IPS-18c (cell line): ENCODE results near the gene SLAIN1.

ENCODE experiments used
- H3K4me3 ChIP-seq: 2 replicates; pipeline ENCODE4 v1.7.0; 2013; ENCODE audit warnings: low read depth, mild to moderate bottlenecking, low read length, moderate library complexity; ENCODE audit not compliant: insufficient read depth
- H3K9me3 ChIP-seq: one replicate; pipeline ENCODE4 v1.6.1; 2013; ENCODE audit warnings: mild to moderate bottlenecking, low read length, moderate library complexity; ENCODE audit not compliant: control insufficient read depth, insufficient read depth

SLAIN1 gene

DNA sequence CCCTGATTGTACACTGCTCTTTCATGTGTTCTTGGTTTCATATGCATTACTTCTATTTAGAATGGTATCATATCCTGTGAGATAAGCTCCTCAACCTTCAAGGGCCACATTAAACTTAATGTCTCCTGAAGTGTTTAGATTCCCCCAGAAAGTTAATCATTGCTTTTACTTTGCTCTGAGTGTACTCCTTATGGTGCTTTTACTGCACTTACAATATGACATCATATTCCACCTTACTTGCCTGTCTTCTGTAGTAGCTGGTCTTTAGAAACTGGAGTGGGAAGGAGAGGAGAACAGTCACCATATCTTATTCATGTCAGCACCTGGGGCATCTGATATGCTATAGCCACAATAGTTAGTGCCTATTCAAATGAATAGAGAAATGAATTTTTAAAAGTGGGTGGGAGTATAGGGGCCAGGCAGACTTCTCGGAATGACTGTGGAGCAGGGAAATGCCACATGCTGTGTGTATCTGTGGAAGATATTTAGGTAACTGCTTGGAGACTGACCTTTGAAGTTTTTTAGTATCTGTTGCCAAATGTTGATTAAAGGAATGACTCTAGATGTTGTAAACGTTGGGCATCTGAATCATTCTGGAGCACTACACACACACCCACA is 40.2 kb downstream of the SLAIN1 start:
- no peaks in the 10 kb centered on the region for H3K9me3 ChIP-seq
- H3K4me3 ChIP-seq, result no peak overlapping the region

- no peak overlapping the region for H3K4me3 ChIP-seq
- H3K9me3 ChIP-seq, result no peaks in the 10 kb centered on the region
Measured at GRCh38 chr13:77740097-77740735, 42.7 kb downstream of the SLAIN1 start.

DNA sequence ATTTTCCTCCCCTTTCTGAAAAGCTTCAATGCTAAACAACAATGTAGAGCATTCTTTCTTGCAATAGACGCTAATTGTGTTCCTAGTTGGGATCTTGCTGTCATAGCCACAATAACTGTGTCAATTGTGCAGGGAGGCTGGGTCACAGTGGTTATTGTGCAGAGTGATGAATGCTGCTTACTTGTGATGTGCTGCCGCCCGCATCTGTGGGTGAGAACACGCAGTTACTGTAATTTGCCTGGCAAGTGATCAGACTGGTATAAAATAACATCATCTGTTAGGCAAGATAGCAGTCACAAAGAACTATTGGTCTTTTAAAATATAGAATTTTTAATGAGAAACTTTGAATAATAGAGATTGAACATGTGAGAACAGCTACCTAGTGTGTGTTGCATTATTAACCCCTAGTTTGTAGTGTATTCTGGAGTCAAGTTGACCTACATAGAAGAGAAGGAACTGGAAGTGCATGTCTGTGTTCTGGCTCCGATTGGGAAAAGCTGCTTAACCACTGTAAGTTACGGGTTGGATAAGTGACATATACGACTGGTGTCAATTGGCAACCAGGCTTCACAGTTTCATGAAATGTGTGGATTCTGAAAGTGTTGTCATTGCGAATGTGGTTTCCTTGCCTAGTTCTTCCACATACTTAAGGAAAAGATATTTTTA is 43.6 kb downstream of the SLAIN1 start:
- Histone ChIP-seq H3K9me3 (no peaks in the 10 kb centered on the region), H3K4me3 (no peak overlapping the region)

GRCh38 chr13:77741597-77741972 is 44.1 kb downstream of the SLAIN1 start:
- H3K9me3 ChIP-seq, result no peaks in the 10 kb centered on the region
- no peak overlapping the region for H3K4me3 ChIP-seq

GRCh38 chr13:77742801-77743200 is 45.3 kb downstream of the SLAIN1 start:
- H3K9me3 ChIP-seq, result no peaks in the 10 kb centered on the region
- no peak overlapping the region for H3K4me3 ChIP-seq

DNA sequence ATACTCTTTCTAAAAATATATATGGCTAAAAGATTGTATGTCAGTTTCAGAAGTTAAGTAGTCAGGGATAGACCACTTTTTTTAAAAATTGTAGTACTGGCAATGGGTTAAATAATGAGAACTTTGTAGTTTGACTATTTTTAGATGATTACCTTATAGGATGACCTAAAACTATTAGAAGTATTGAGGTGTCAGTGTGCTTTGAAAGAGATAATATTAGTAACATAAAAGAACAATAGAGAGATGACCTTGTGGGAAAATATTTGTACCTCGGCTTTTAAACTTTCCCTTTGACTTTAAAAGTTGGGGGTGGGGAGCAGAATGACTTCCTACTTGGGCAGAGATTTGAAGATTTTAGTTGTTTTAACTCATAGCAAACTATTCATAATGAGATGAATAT is 48.3 kb downstream of the SLAIN1 start:
- H3K9me3 ChIP-seq, result no peaks in the 10 kb centered on the region
- H3K4me3 ChIP-seq, result no peak overlapping the region

DNA sequence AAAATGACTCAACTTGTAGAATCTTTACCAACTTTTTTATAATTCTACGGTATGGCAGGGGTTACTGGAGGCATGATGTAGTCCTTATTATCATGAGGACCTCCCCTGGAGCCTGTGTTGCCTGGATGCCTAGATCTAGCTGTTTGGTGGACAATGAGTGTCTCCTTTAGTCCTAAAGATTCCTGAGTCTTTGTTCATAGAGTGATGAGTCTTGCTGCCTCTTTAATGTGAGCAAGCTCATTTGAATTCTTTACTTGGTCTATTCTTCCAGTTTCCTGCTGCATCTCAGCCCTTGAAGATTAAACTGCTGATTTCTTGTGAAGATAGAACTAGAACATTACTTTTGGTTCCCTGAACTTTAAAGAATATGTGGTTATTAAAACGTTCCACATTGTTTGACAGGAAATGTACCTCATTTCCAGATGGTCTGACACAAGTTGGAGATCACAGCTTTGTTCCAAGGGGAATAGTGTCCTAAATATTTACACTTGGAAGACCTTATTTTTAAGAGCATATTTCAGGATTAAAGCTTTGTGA is 51.9 kb downstream of the SLAIN1 start:
- Histone ChIP-seq H3K4me3 (no peak overlapping the region), H3K9me3 (no peaks in the 10 kb centered on the region)

DNA sequence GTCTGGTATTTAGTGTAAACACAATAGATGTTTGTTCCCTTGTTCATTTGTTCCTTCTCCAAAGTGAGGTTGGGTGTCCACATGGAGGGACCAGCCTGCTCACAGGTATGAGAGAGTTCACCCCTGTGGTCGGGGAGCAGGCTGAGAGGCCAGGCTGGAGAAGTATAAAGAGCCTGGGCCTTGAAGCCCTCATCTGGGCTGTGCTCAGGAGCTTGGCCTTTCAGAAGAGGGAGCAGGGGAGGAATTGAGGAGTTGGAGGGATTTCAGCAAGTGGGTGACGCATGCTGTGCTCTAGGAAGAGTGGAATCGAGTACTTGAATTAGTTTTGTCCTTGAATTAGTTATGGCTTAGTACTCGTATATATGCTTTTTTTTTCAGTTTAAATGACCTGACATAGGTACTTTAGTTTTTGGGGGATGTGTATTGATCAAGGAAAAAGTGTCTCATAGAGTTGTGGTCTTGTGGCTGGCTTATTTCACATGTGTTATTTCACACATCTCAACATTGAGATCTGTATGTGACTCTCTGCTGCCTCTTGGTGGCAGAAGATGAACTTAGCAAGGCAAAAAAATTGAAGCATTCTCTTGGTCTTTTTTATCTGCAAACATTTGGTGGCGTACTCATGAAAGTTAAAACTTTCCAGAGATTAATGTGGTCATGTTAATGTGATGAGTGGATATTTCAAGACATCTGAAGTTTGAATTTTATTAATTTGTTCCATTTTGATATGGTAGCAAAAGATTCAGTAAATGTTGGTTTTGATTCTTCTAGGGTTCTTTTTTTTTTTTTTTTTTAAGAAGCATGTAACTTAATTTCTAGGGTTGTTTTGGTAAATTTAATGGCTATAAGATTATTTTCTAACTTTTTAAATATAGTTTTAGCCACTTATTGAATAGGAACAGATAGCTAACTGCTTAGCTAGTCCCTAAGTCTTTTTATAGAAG is 54.3 kb downstream of the SLAIN1 start:
- Histone ChIP-seq H3K4me3 (no peak overlapping the region), H3K9me3 (no peaks in the 10 kb centered on the region)

DNA sequence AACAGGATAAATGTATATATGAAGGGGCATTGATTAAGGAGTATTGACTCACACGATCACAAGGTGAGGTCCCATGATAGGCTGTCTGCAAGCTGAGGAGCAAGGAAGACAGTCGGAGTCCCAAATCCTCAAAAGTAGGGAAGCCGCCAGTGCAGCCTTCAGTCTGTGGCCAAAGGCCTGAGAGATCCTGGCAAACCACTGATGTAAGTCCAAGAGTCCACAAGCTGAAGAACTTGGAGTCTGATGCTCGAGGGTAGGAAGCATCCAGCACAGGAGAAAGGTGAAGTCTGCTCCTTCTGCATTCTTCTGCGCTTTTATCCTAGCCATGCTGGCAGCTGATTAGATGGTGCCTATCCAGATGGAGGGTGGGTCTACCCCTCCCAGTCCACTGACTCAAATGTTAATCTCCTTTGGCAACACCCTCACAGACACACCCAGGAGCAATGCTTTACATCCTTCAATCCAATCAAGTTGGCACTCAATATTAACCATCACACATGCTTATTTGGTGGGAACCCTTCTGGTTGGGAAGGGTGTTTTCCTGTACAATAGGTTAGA is 55.1 kb downstream of the SLAIN1 start:
- Histone ChIP-seq H3K9me3 (no peaks in the 10 kb centered on the region), H3K4me3 (no peak overlapping the region)

DNA sequence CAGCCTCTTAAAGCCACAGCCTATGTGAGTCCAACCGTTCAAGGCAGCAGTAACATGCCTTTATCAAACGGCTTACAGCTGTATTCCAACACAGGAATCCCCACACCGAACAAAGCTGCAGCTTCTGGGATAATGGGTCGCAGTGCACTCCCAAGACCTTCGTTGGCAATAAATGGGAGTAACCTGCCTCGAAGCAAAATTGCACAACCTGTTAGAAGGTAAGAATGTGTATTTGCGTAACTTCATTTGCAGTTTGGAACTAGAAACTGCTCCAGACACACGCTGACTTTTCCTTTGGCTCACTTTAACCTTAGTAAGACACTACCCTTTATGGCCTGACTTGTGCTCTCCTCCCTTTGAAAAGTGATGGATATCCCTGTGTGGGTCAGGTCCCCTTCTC is 63.4 kb downstream of the SLAIN1 start:
- Histone ChIP-seq H3K4me3 (no peak overlapping the region), H3K9me3 (no peaks in the 10 kb centered on the region)

DNA sequence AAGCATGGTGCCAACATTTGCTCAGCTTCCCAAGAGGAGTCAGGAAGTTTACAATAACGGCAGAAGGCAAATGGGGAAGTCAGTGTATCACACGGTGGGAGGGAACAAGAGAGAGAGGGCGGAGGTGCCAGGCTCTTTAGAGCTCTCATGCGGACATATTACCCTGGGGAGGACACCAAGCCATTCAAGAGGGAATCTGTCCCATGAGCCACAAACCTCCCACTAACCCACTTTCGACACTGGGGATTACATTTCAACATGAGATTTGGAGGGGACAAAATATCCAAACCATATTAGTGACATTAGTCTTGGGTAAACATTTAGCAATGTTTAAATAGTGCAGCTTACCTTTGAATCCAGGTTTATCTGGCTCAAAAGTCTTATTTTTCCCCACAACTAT is 69.9 kb downstream of the SLAIN1 start:
- H3K4me3 ChIP-seq, result no peak overlapping the region
- H3K9me3 ChIP-seq, result no peaks in the 10 kb centered on the region

GRCh38 chr13:77774181-77774580 is 76.7 kb downstream of the SLAIN1 start:
- no peak overlapping the region for H3K4me3 ChIP-seq
- no peaks in the 10 kb centered on the region for H3K9me3 ChIP-seq

DNA sequence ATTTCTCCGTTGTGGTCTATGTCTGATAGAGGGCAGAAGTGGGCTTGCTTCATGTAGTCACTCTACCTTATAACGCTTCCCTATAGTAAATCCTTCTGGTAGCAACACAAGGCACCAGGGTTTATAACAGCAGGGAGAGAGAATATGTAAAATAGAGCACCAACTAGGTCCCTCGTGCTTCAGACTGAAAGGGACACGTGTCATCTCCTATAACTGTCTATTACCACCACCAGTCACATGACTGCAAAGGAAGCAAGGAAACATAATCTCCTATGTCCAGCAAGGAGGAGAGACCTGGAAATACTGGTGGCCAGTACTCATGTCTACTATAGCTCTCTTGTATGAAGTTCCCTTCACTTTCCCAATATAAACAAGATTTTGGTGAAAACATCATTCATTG is 79.2 kb downstream of the SLAIN1 start:
- H3K4me3 ChIP-seq, result no peak overlapping the region
- H3K9me3 ChIP-seq, result no peaks in the 10 kb centered on the region

- H3K9me3 ChIP-seq, result no peaks in the 10 kb centered on the region
- no peak overlapping the region for H3K4me3 ChIP-seq
Measured at GRCh38 chr13:77779552-77780272, 82.2 kb downstream of the SLAIN1 start.

DNA sequence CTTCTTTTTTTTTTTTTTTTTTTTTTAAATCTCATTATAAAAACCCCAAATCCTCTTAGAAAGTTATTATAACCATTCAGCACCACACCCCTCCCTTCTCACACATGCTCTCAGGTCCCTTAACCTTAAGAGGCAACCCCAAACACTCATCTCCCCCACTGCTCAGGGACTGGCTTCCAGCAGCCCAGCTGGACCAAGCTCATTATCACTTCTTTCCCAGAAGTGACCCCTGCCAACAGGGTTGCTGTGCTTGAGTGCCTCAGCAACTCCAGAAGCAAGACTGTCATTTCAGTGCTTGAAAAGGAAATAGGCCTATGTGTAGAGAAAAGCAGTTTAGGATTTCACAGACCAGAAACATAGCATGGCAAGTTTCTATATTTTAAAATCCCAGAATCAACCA is 84.3 kb downstream of the SLAIN1 start:
- H3K9me3 ChIP-seq, result no peaks in the 10 kb centered on the region
- H3K4me3 ChIP-seq, result no peak overlapping the region

GRCh38 chr13:77784515-77784914 is 87.0 kb downstream of the SLAIN1 start:
- Histone ChIP-seq H3K9me3 (no peaks in the 10 kb centered on the region), H3K4me3 (no peak overlapping the region)
